ENCODE results near the gene PROM1.

GRCh38 chr4:15929540-15929939 is 154.3 kb downstream of the PROM1 start:
- TF ChIP-seq POLR2A (IDR thresholded peaks at IDR 0.05; ENCODE audit: low read length) (no peak), BHLHE40 (IDR thresholded peaks at IDR 0.05; ENCODE audit: low read depth, low read length) (no peak), HOXA7 (CRISPR knock-in tag; IDR thresholded peaks at IDR 0.05) (no peak), ZNF302 (CRISPR knock-in tag; IDR thresholded peaks at IDR 0.05) (no peak), CTCF (IDR thresholded peaks at IDR 0.05) (no peak)
